Right lobe of liver (tissue), 4 donors: Measurements from ENCODE around the gene PTPN11.

ENCODE experiments used
- POLR2A ChIP-seq: fragments of 450-650 bp; IDR thresholded peaks from one replicate; pipeline ENCODE4 v1.6.1; 2017; ENCODE audit warnings: antibody characterized with exemption, mild to moderate bottlenecking
- TF ChIP-seq, protein P1 (sequence below), 4 donors: fragments of 200-600 bp in 3 of 4; fragments of 450-650 bp in 1 of 4; IDR thresholded peaks; one replicate each; pipeline versions ENCODE4 v1.5.1 to v1.8.0; 2016 to 2022; ENCODE audit warnings: antibody characterized with exemption in 4 of 4, mild to moderate bottlenecking in 2 of 4
- donor health status: DM: no; HTN: no; CAD: no.
- donor health status: DM: no; HTN: no; CAD: no.
- donor health status: DM: no; HTN: yes; CAD: no.

DNA sequence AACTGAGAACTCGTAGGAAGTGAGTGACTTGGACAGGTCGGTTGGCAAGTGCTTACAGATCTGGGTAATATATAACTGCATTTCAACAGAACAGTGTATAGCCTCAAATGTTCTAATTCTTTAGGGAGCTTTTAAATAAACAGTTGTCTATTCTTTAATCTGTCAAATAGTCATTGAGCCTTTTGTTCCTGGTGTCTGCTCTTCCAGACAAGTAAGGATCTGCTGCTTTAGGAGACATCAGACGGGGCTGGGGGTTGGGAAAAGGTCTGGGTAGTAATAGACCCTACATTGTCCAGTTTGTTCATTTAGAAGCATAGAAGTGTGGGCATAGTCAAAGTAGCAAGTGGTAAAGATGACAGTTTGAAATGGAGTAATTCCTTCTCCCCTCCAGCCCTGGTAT, 2.0 kb downstream of the PTPN11 start:
- TF ChIP-seq POLR2A = no peak
- TF ChIP-seq, protein P1, sequence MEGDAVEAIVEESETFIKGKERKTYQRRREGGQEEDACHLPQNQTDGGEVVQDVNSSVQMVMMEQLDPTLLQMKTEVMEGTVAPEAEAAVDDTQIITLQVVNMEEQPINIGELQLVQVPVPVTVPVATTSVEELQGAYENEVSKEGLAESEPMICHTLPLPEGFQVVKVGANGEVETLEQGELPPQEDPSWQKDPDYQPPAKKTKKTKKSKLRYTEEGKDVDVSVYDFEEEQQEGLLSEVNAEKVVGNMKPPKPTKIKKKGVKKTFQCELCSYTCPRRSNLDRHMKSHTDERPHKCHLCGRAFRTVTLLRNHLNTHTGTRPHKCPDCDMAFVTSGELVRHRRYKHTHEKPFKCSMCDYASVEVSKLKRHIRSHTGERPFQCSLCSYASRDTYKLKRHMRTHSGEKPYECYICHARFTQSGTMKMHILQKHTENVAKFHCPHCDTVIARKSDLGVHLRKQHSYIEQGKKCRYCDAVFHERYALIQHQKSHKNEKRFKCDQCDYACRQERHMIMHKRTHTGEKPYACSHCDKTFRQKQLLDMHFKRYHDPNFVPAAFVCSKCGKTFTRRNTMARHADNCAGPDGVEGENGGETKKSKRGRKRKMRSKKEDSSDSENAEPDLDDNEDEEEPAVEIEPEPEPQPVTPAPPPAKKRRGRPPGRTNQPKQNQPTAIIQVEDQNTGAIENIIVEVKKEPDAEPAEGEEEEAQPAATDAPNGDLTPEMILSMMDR (IDR thresholded peaks at IDR 0.05) = no peak
